HepG2 (cell line): ENCODE data around the gene CRLF3. TPM values are rescaled to one million over a fixed set of nuclear protein-coding genes. Genes with fewer than 3 reads are reported as not detected.

Experiments used
- ATAC-seq: fragments of 200-7000 bp; cut with Tn5 transposase; 3 replicates; pipeline ENCODE4 v1.9.1; 2020; ENCODE audit warnings: mild to moderate bottlenecking, moderate library complexity
- BruUV-seq: library from RNA; stranded (reverse); fragments of 400-500 nt; replicated peaks from 2 replicates; lab custom pipeline; 2021; lab: Mats Ljungman, UMichigan
- CTCF ChIA-PET: fragments of 300-600 bp; formaldehyde crosslinking; extraction: SDS; loops from one replicate; lab custom pipeline; 2021; ENCODE audit warnings: low total read pairs, inconsistent platforms, low intra/inter-chr PET ratio; lab: Yijun Ruan, JAX
- POLR2A ChIA-PET: fragments of 350-600 bp; sonication (Branson Sonifier 250); formaldehyde crosslinking; loops from one replicate; lab custom pipeline; 2020; ENCODE audit warnings: antibody characterized with exemption, inconsistent platforms; lab: Yijun Ruan, JAX
- DNase-seq: peaks from one replicate; pipeline ENCODE4 v3.0.0-alpha.2; 2015; ENCODE audit warnings: low spot score
- FAIRE-seq: peaks from 3 replicates; lab custom pipeline; 2011; peaks lifted over from hg19 to GRCh38; lab: Jason Lieb, UNC
- H2AFZ ChIP-seq: one replicate; pipeline ENCODE4 v1.6.1; 2011; ENCODE audit warnings: low read length, inconsistent platforms
- H3K27ac ChIP-seq: fragments of 300-600 bp; 3 replicates; pipeline ENCODE4 v1.8.0; 2011; ENCODE audit warnings: mixed run types, mild to moderate bottlenecking, mixed read lengths, low read length, inconsistent platforms; ENCODE audit not compliant: insufficient read depth; ENCODE audit errors: extremely low read length
- H3K27me3 ChIP-seq, 2 experiments: fragments of 200-600 bp in 1 of 2; 2 replicates in 1 of 2; 3 replicates in 1 of 2; pipeline versions ENCODE4 v1.6.0 to v1.8.0; 2011; ENCODE audit warnings: low read length in 2 of 2, mild to moderate bottlenecking in 2 of 2, moderate library complexity in 2 of 2, inconsistent platforms in 1 of 2; ENCODE audit not compliant: insufficient read depth in 2 of 2, control insufficient read depth in 1 of 2
- H3K36me3 ChIP-seq, 2 experiments: fragments of 200-600 bp in 1 of 2; replicated peaks in 1 of 2; 2 replicates in 1 of 2; 3 replicates in 1 of 2; pipeline versions ENCODE4 v1.5.1 to v1.8.0; 2011; ENCODE audit warnings: low read length in 2 of 2, inconsistent platforms in 1 of 2; ENCODE audit not compliant: insufficient read depth in 2 of 2, control insufficient read depth in 1 of 2
- H3K4me1 ChIP-seq: 2 replicates; pipeline ENCODE4 v1.5.1; 2012; ENCODE audit warnings: low read length, inconsistent platforms; ENCODE audit not compliant: insufficient read depth
- H3K4me2 ChIP-seq: 2 replicates; pipeline ENCODE4 v1.6.0; 2011; ENCODE audit warnings: low read depth, low read length, inconsistent platforms
- H3K4me3 ChIP-seq, 3 experiments: fragments of 200-600 bp in 1 of 3; sonication (generic), shearing (Covaris generic) in 1 of 3; replicated peaks in 1 of 3; 2 replicates each; pipeline ENCODE4 v1.5.1; 2011 to 2016; ENCODE audit warnings: low read length in 3 of 3, inconsistent platforms in 2 of 3, low read depth in 2 of 3, mild to moderate bottlenecking in 2 of 3, control low read depth in 1 of 3, mixed read lengths in 1 of 3; ENCODE audit not compliant: insufficient read depth in 1 of 3
- H3K79me2 ChIP-seq: one replicate; pipeline ENCODE4 v1.6.1; 2011; ENCODE audit warnings: low read length, inconsistent platforms; ENCODE audit not compliant: insufficient read depth
- H3K9ac ChIP-seq: 2 replicates; pipeline ENCODE4 v1.6.0; 2011; ENCODE audit warnings: mild to moderate bottlenecking, low read depth, low read length, inconsistent platforms; ENCODE audit not compliant: insufficient read depth
- H3K9me3 ChIP-seq: 2 replicates; pipeline ENCODE4 v1.5.1; 2012; ENCODE audit warnings: mild to moderate bottlenecking, low read length
- H4K20me1 ChIP-seq: 2 replicates; pipeline ENCODE4 v1.6.0; 2011; ENCODE audit warnings: inconsistent platforms, mild to moderate bottlenecking, low read length, moderate library complexity; ENCODE audit not compliant: insufficient read depth
- GLI4 ChIP-seq: sonication (generic); formaldehyde crosslinking; IDR thresholded peaks from 2 replicates; pipeline ENCODE4 v1.5.1; 2020; ENCODE audit warnings: missing genetic modification reagents, mild to moderate bottlenecking, moderate library complexity, borderline replicate concordance
- MAZ ChIP-seq, 2 experiments: sonication (generic) in 1 of 2; formaldehyde crosslinking in 1 of 2; IDR thresholded peaks; 2 replicates each; pipeline versions ENCODE4 v1.5.0 to v1.6.1; 2012 to 2020; ENCODE audit warnings: low read depth in 2 of 2, mild to moderate bottlenecking in 2 of 2, borderline replicate concordance in 1 of 2, improper control_type of control experiment in 1 of 2, low read length in 1 of 2, missing genetic modification reagents in 1 of 2, moderate library complexity in 1 of 2
- MYNN ChIP-seq: sonication (generic); formaldehyde crosslinking; IDR thresholded peaks from 2 replicates; pipeline ENCODE4 v1.4.0; 2020; ENCODE audit warnings: mild to moderate bottlenecking, low read depth, missing genetic modification reagents
- NCOA2 ChIP-seq: sonication (generic); formaldehyde crosslinking; IDR thresholded peaks from 2 replicates; pipeline ENCODE4 v1.8.0; 2022; ENCODE audit warnings: inconsistent platforms
- PLRG1 ChIP-seq: fragments of 450-650 bp; conservative IDR thresholded peaks from 2 replicates; pipeline ENCODE4 v1.6.1; 2016
- TCF12 ChIP-seq, 2 experiments: fragments of 450-650 bp in 1 of 2; sonication (generic) in 1 of 2; formaldehyde crosslinking in 1 of 2; IDR thresholded peaks; 2 replicates each; pipeline versions ENCODE4 v1.6.1 to v1.8.0; 2017 to 2022; ENCODE audit warnings: antibody characterized with exemption in 1 of 2, mild to moderate bottlenecking in 1 of 2, missing genetic modification reagents in 1 of 2, moderate library complexity in 1 of 2
- TCF7L2 ChIP-seq: IDR thresholded peaks from 2 replicates; pipeline ENCODE4 v1.6.1; 2011; ENCODE audit warnings: mild to moderate bottlenecking, low read depth, low read length, moderate library complexity
- TERF1 ChIP-seq: sonication (generic); formaldehyde crosslinking; IDR thresholded peaks from 2 replicates; pipeline ENCODE4 v1.8.0; 2022; ENCODE audit warnings: mild to moderate bottlenecking, missing genetic modification reagents, moderate library complexity
- ZNF142 ChIP-seq: sonication (generic); formaldehyde crosslinking; IDR thresholded peaks from 2 replicates; pipeline ENCODE4 v1.4.0; 2020; ENCODE audit warnings: missing genetic modification reagents
- ZSCAN5A ChIP-seq: sonication (generic); formaldehyde crosslinking; IDR thresholded peaks from 2 replicates; pipeline ENCODE4 v1.8.0; 2022; ENCODE audit warnings: mild to moderate bottlenecking, missing genetic modification reagents, borderline replicate concordance
- WGBS: methylation state at CpG from one replicate; pipeline ENCODE4 v1.1.6; 2017; ENCODE audit warnings: low lambda C conversion rate; 5-methylcytosine and 5-hydroxymethylcytosine counted together
- in situ Hi-C: cut with HindIII; loops from 2 replicates; pipeline ENCODE4 v1.10.0; 2017; ENCODE audit warnings: low pct_unique_long_range_greater_than_20kb; ENCODE audit not compliant: extremely low pct_ligation_motif_present
- intact Hi-C: fragments of 100-400 bp; cut with micrococcal nuclease; formaldehyde crosslinking; loops from one replicate; pipeline ENCODE4 v1.10.0; 2022; ENCODE audit not compliant: unreplicated experiment
- polyA plus RNA-seq, 8 experiments: library from polyadenylated mRNA; depleted of rRNA in 3 of 8; stranded (reverse) in 7 of 8; unstranded in 1 of 8; fragments of >200 nt; fragmentation: Illumina TruSeq in 4 of 8; extraction: Trizol in 4 of 8; gene quantifications; 2 replicates each; pipeline versions ENCODE4 v1.2.1 to v1.2.3, GENCODE V29; 2011 to 2016; ENCODE audit warnings: low read depth in 4 of 8, missing spikeins in 1 of 8, mixed read lengths in 1 of 8; ENCODE audit not compliant: insufficient read depth in 1 of 8
- total RNA-seq, 5 experiments: library from RNA; depleted of rRNA; stranded (reverse); fragments of >200 nt; fragmentation: Illumina TruSeq; extraction: Trizol; gene quantifications; 2 replicates each; pipeline ENCODE4 v1.2.3, GENCODE V29; 2016; ENCODE audit warnings: low read depth in 1 of 5

Gene CRLF3
- total and polyA plus RNA-seq, 2 of the 13 experiments (the other 11 are each of a cell fraction or from before 2014, with no cell fraction given), result 6.4 to 9.1 TPM

GRCh38 chr17:30801671-30802070 lies 22.8 kb downstream of the CRLF3 start:
- no TSS peak for BruUV-seq
- H3K4me2 ChIP-seq, result no peak overlapping the region
- H3K4me3 ChIP-seq, result no peak overlapping the region
- no peaks in the 10 kb centered on the region; a peak in 1 of 5 replicates for H3K27me3 ChIP-seq
- ChIA-PET CTCF (no interaction called here), POLR2A (no interaction called here)
- no peak for TF ChIP-seq TERF1
- no peak for TF ChIP-seq GLI4 (CRISPR knock-in tag)
- TF ChIP-seq TCF7L2, result no peak
- TF ChIP-seq NCOA2 (CRISPR knock-in tag), result no peak
- no peak for TF ChIP-seq MAZ (IDR thresholded peaks at IDR 0.05; ENCODE audit: borderline replicate concordance, low read depth, low read length)
- TF ChIP-seq MAZ (CRISPR knock-in tag; IDR thresholded peaks at IDR 0.05; ENCODE audit: low read depth), result no peak
- no peak for TF ChIP-seq PLRG1
- TF ChIP-seq ZSCAN5A (CRISPR knock-in tag), result no peak
- no peak for TF ChIP-seq ZNF142 (CRISPR knock-in tag)
- no peak for TF ChIP-seq MYNN (CRISPR knock-in tag)
- TF ChIP-seq TCF12 (IDR thresholded peaks at IDR 0.05), result no peak
- no peak for TF ChIP-seq TCF12 (CRISPR knock-in tag; IDR thresholded peaks at IDR 0.05)
- H2AFZ ChIP-seq, result no peak overlapping the region
- no peak overlapping the region for H3K9ac ChIP-seq
- FAIRE-seq, result no peak
- no peaks in the 10 kb centered on the region for H4K20me1 ChIP-seq
- H3K9me3 ChIP-seq, result no peaks in the 10 kb centered on the region
- peaks cover 6 to 14% of the 10 kb centered on the region in 2 experiments for H3K36me3 ChIP-seq
- H3K79me2 ChIP-seq, result no peaks in the 10 kb centered on the region
- no peaks in the 10 kb centered on the region for H3K4me1 ChIP-seq
- in situ Hi-C loops, result no loop called here
- WGBS, result 100% methylated on average over 1 of the region's 1 CpG
- ATAC-seq, result no peak
- no peak for DNase-seq
- no peak overlapping the region for H3K27ac ChIP-seq
- intact Hi-C loops, result no loop called here
